Measurements from ENCODE around the gene ACADSB. TPM values are rescaled to one million over a fixed set of nuclear protein-coding genes. Genes with fewer than 3 reads are reported as not detected.
A peak's percentile ranks its signal among the peaks of the same experiment; 100 is the strongest.

ACADSB gene
- total and polyA plus RNA-seq, 7 donors = 9.8 to 50.1 (median 37.4) TPM

DNA sequence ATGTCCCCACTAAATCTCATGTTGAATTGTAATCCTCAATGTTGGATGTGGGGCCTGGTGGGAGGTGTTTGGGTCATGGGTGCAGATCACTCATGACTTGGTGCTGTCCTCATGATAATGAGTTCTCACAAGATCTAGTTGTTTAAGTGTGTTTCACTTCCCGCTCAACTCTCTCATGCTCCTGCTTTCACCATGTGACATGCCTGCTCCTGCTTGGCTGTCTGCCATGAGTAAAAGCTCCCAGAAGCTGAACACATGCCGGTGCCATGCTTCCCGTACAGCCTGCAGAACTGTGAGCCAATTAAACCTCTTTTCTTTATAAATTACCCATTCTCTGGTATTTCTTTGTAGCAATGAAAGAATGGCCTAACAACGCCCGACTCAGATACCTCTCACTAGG, 34.8 kb upstream of the ACADSB start:
- no peaks in the 10 kb centered on the region for H3K36me3 ChIP-seq (ENCODE audit: insufficient read depth in 1 of 2, low read depth in 1 of 2)
- H3K9me3 ChIP-seq = no peaks in the 10 kb centered on the region
- intact Hi-C loops (cut with DNase I) = no loop called here
- 47 to 54% (median 48%) methylated on average over 5 of the region's 5 CpGs for WGBS, 3 donors
- no peaks in the 10 kb centered on the region for H3K27me3 ChIP-seq (ENCODE audit: insufficient read depth in 3 of 3, low read length in 2 of 3)
- H3K4me1 ChIP-seq = no peaks in the 10 kb centered on the region
- ATAC-seq (no peak), DNase-seq (no peak)
- TF ChIP-seq, protein P1, sequence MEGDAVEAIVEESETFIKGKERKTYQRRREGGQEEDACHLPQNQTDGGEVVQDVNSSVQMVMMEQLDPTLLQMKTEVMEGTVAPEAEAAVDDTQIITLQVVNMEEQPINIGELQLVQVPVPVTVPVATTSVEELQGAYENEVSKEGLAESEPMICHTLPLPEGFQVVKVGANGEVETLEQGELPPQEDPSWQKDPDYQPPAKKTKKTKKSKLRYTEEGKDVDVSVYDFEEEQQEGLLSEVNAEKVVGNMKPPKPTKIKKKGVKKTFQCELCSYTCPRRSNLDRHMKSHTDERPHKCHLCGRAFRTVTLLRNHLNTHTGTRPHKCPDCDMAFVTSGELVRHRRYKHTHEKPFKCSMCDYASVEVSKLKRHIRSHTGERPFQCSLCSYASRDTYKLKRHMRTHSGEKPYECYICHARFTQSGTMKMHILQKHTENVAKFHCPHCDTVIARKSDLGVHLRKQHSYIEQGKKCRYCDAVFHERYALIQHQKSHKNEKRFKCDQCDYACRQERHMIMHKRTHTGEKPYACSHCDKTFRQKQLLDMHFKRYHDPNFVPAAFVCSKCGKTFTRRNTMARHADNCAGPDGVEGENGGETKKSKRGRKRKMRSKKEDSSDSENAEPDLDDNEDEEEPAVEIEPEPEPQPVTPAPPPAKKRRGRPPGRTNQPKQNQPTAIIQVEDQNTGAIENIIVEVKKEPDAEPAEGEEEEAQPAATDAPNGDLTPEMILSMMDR (IDR thresholded peaks at IDR 0.05) = no peak
- no peak overlapping the region for H3K27ac ChIP-seq
- H3K4me3 ChIP-seq = no peak overlapping the region

DNA sequence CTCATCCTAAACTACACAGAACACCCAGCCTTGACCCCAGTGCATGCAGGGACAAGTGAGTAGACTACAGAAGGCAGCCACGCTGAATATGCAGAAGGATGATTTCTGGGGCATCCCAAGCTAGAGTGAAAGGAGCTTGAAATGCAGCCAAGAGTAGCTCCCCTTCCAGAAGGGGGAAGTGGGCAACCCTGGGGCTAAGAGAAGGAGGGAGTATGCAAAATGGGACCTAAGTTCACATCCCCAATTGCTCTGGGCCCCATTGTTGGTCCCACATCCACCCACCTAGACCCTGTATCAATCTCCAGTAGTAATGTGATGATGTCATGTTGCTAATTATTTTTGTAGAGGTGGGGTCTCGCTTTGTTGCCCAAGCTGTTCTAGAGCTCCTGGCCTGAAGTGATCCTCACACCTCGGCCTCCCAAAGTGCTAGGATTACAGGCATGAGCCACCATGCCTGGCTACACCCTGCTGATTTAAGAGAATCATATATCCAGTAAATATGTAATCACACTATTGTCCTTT, 34.2 kb upstream of the ACADSB start:
- TF ChIP-seq, protein P1 (IDR thresholded peaks at IDR 0.05) = no peak
- WGBS, 3 donors = 77 to 89% (median 88%) methylated on average over 3 of the region's 3 CpGs
- Histone ChIP-seq H3K36me3 (ENCODE audit: insufficient read depth in 1 of 2, low read depth in 1 of 2) (no peaks in the 10 kb centered on the region), H3K4me1 (peaks cover 1% of the 10 kb centered on the region), H3K27me3 (ENCODE audit: insufficient read depth in 3 of 3, low read length in 2 of 3) (no peaks in the 10 kb centered on the region), H3K4me3 (no peak overlapping the region), H3K9me3 (no peaks in the 10 kb centered on the region), H3K27ac (no peak overlapping the region)
- intact Hi-C loops (cut with DNase I) = no loop called here
- DNase-seq = no peak
- ATAC-seq = no peak

DNA sequence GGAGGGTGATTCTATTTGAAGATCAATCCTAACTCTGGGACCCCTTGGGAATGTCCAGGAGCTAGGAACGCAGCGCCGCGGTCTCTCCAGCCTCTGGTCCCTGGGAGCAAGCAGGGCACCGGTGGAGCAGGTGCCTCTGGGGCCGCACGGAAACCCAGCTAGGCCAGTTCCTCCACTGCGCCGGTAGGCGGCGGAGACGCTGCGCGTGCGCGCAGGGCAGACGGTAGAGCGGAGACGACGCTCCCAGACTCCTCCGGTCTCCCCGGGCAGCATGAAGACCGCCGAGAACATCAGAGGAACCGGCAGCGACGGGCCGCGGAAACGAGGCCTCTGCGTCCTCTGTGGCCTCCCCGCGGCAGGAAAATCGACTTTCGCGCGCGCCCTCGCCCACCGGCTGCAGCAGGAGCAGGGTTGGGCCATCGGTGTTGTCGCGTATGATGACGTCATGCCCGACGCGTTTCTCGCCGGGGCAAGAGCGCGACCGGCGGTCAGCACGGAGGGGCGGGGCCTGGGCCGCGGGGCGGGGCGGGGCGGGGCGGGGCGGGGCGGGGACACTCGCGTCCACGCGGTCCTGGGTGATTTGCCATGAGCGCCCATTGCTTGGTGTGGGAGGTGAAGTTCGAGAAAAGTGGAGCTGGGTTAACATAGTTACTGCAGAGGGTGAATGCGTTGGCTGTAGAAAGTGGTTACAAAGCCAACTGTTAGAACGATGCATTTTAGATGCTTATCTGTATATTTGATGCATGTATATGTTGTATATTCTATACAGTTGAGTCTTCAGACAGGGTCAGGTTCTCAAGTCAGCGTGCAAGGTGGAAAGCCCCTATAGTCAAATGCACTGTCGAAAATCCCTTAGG, 28.4 kb upstream of the ACADSB start, which contains the start of gene PSTK:
TSS of gene PSTK (plus strand) at position 193 of the 857 bp plus-strand sequence. CDS start at position 272, 79 bp downstream.
- ATAC-seq (peak; percentile 99), DNase-seq (peak; percentile 92 to 97)
- TF ChIP-seq, protein P1 (IDR thresholded peaks at IDR 0.05) = peak; percentile 95
- Histone ChIP-seq H3K9me3 (no peaks in the 10 kb centered on the region), H3K36me3 (ENCODE audit: insufficient read depth in 1 of 2, low read depth in 1 of 2) (peaks cover 0 to 11% of the 10 kb centered on the region in 2 donors), H3K27me3 (ENCODE audit: insufficient read depth in 3 of 3, low read length in 2 of 3) (no peaks in the 10 kb centered on the region), H3K27ac (peak within 1 kb of the TSS; percentile 94), H3K4me1 (peaks cover 9% of the 10 kb centered on the region), H3K4me3 (peak within 1 kb of the TSS; percentile 88)
- WGBS, 3 donors = 0 to 1% (median 1%) methylated on average over 48 to 73 of the region's 73 CpGs
- intact Hi-C loops (cut with DNase I) = no loop called here

DNA sequence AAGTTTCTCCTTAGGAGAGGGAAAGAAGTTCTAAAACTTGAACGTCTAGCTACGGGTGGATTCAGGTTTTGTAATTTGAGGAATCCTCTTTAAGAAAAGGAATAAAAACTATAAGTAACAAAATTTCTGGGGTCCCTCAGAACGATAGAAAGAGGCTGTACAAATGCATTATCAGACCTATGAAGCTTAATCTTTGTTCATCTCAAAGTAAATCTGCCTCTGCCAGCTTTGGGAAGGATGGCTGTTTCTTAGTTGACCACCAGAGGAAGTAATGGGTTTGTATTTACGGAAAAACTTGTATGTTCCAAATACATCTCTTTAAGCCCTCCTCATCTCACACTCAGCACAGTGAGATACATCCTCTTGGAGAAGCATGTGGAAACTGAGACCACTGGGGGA, 27.7 kb upstream of the ACADSB start:
- intact Hi-C loops (cut with DNase I) = no loop called here
- H3K9me3 ChIP-seq = no peaks in the 10 kb centered on the region
- no peak overlapping the region for H3K27ac ChIP-seq
- peaks cover 9% of the 10 kb centered on the region for H3K4me1 ChIP-seq
- 11 to 23% (median 17%) methylated on average over 4 of the region's 4 CpGs for WGBS, 3 donors
- no peak for ATAC-seq
- no peaks in the 10 kb centered on the region for H3K27me3 ChIP-seq (ENCODE audit: insufficient read depth in 3 of 3, low read length in 2 of 3)
- peaks cover 0 to 13% of the 10 kb centered on the region in 2 donors for H3K36me3 ChIP-seq (ENCODE audit: insufficient read depth in 1 of 2, low read depth in 1 of 2)
- peak overlapping the region; percentile 88 for H3K4me3 ChIP-seq
- TF ChIP-seq, protein P1 (IDR thresholded peaks at IDR 0.05) = peak; percentile 22
- no peak for DNase-seq

All from psoas muscle (tissue), 8 donors.